ENCODE data around the gene KIF26B.

DNA sequence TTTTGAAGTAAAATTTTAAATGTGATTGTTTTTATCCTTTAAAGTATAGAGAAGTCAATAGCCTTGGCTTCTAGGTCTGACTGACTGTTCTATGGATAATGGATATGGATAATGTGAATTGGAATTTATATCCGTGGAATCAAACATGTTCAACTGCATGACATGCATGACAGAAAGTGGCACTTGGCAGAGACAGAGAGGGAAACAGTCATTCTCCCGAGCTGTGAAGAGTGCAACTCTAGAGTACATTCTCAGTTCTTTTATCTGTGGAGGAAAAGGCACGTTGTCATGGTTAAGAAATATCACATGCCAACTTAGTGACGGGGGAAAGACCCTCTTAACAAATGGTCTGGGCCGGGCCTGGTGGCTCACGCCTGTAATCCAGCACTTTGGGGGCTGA is 67.0 kb downstream of the KIF26B start:
- TF ChIP-seq POLR2A (IDR thresholded peaks at IDR 0.05; ENCODE audit: extremely low read depth, insufficient read length), result no peak
- TF ChIP-seq, protein P1, sequence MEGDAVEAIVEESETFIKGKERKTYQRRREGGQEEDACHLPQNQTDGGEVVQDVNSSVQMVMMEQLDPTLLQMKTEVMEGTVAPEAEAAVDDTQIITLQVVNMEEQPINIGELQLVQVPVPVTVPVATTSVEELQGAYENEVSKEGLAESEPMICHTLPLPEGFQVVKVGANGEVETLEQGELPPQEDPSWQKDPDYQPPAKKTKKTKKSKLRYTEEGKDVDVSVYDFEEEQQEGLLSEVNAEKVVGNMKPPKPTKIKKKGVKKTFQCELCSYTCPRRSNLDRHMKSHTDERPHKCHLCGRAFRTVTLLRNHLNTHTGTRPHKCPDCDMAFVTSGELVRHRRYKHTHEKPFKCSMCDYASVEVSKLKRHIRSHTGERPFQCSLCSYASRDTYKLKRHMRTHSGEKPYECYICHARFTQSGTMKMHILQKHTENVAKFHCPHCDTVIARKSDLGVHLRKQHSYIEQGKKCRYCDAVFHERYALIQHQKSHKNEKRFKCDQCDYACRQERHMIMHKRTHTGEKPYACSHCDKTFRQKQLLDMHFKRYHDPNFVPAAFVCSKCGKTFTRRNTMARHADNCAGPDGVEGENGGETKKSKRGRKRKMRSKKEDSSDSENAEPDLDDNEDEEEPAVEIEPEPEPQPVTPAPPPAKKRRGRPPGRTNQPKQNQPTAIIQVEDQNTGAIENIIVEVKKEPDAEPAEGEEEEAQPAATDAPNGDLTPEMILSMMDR (IDR thresholded peaks at IDR 0.05; ENCODE audit: low read depth, low read length), result no peak

All from NB4 (cell line).